Lung (tissue), 12 donors: ENCODE measurements around the gene IGSF21. TPM values are rescaled to one million over a fixed set of nuclear protein-coding genes. Genes with fewer than 3 reads are reported as not detected.

ENCODE experiments used
- ATAC-seq: fragments of 200-7000 bp; cut with Tn5 transposase; one replicate; pipeline ENCODE4 v1.9.1; 2020; ENCODE audit warnings: moderate number of reproducible peaks; ENCODE audit not compliant: insufficient read depth, low FRiP score
- DNase-seq, 3 donors: peaks; one replicate each; pipeline ENCODE4 v3.0.0-alpha.2; 2013 to 2017
- H3K27ac ChIP-seq, 2 donors: one replicate each; pipeline ENCODE4 v1.5.1; 2013; ENCODE audit warnings: mild to moderate bottlenecking in 2 of 2, moderate library complexity in 2 of 2, control low read depth in 1 of 2, inconsistent platforms in 1 of 2, low read depth in 1 of 2, low read length in 1 of 2
- H3K27me3 ChIP-seq, 3 donors: one replicate each; pipeline ENCODE4 v1.5.1; 2013; ENCODE audit warnings: low read length in 2 of 3; ENCODE audit not compliant: control insufficient read depth in 3 of 3, insufficient read depth in 3 of 3
- H3K36me3 ChIP-seq, 4 donors: one replicate each; pipeline ENCODE4 v1.5.1; 2013; ENCODE audit warnings: low read length in 4 of 4, mild to moderate bottlenecking in 1 of 4, moderate library complexity in 1 of 4; ENCODE audit not compliant: control insufficient read depth in 4 of 4, insufficient read depth in 4 of 4
- H3K4me1 ChIP-seq, 5 donors: one replicate each; pipeline ENCODE4 v1.5.1; 2013; ENCODE audit warnings: low read length in 5 of 5, mild to moderate bottlenecking in 2 of 5, moderate library complexity in 1 of 5; ENCODE audit not compliant: control insufficient read depth in 5 of 5, insufficient read depth in 5 of 5
- H3K4me3 ChIP-seq: one replicate; pipeline ENCODE4 v1.5.1; 2013; ENCODE audit warnings: mild to moderate bottlenecking, control low read depth, moderate library complexity
- H3K9ac ChIP-seq, 2 donors: one replicate each; pipeline ENCODE4 v1.5.1; 2013; ENCODE audit warnings: low read length in 2 of 2, control low read depth in 1 of 2; ENCODE audit not compliant: insufficient read depth in 1 of 2
- H3K9me3 ChIP-seq, 4 donors: one replicate each; pipeline ENCODE4 v1.5.1; 2013; ENCODE audit warnings: low read length in 3 of 4, mild to moderate bottlenecking in 1 of 4, moderate library complexity in 1 of 4; ENCODE audit not compliant: control insufficient read depth in 4 of 4, insufficient read depth in 3 of 4
- WGBS, 2 donors: extraction: QIAGEN DNeasy Blood & Tissue Kit; methylation state at CpG; one replicate each; pipeline ENCODE4 v1.1.7; 2013; 5-methylcytosine and 5-hydroxymethylcytosine counted together
- polyA plus RNA-seq, 2 donors: library from polyadenylated mRNA; stranded (reverse); fragments of 200-250 nt; gene quantifications; one replicate each; pipeline ENCODE4 v1.2.1, GENCODE V29; 2013
- total RNA-seq, 2 donors: library from RNA; depleted of rRNA in 1 of 2; stranded (reverse); fragments of >200 nt in 1 of 2; gene quantifications; one replicate each; pipeline ENCODE4 v1.2.1, GENCODE V29; 2014 to 2021
- TF ChIP-seq, protein P1 (sequence below): IDR thresholded peaks from 2 replicates; pipeline ENCODE4 v1.5.1; 2012; ENCODE audit warnings: mild to moderate bottlenecking; ENCODE audit errors: control extremely low read depth, extremely low read depth
- donor health status: control.
- donor health status: control.
- donor health status: Bipolar disorder and iron deficiency.
- donor health status: healthy.
- donor health status: DM: yes; HTN: yes; CAD: no.

Gene IGSF21
- total and polyA plus RNA-seq, 4 donors, result 0.18 to 2.6 (median 0.62) TPM

GRCh38 chr1:18262726-18263125, 155.1 kb downstream of the IGSF21 start:
- ATAC-seq, result no peak

GRCh38 chr1:18263547-18264120, 156.0 kb downstream of the IGSF21 start:
- H3K27me3 ChIP-seq, result peaks cover 0 to 2% (median 0%) of the 10 kb centered on the region in 3 donors

More at GRCh38 chr1:18262726-18263125, 155.1 kb downstream of the IGSF21 start:
- H3K27ac ChIP-seq, result no peak overlapping the region
- peaks cover 0 to 2% (median 0%) of the 10 kb centered on the region in 3 donors for H3K27me3 ChIP-seq
- no peaks in the 10 kb centered on the region for H3K36me3 ChIP-seq
- H3K4me1 ChIP-seq, result no peaks in the 10 kb centered on the region
- 28 to 29% methylated on average over 6 of the region's 6 CpGs for WGBS, 2 donors
- H3K9me3 ChIP-seq, result peaks cover 0 to 2% (median under 1%) of the 10 kb centered on the region in 4 donors
- no peak overlapping the region for H3K9ac ChIP-seq
- no peak overlapping the region for H3K4me3 ChIP-seq
- DNase-seq, result no peak
- TF ChIP-seq, protein P1, sequence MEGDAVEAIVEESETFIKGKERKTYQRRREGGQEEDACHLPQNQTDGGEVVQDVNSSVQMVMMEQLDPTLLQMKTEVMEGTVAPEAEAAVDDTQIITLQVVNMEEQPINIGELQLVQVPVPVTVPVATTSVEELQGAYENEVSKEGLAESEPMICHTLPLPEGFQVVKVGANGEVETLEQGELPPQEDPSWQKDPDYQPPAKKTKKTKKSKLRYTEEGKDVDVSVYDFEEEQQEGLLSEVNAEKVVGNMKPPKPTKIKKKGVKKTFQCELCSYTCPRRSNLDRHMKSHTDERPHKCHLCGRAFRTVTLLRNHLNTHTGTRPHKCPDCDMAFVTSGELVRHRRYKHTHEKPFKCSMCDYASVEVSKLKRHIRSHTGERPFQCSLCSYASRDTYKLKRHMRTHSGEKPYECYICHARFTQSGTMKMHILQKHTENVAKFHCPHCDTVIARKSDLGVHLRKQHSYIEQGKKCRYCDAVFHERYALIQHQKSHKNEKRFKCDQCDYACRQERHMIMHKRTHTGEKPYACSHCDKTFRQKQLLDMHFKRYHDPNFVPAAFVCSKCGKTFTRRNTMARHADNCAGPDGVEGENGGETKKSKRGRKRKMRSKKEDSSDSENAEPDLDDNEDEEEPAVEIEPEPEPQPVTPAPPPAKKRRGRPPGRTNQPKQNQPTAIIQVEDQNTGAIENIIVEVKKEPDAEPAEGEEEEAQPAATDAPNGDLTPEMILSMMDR, result no peak

GRCh38 chr1:18264450-18265039, 156.9 kb downstream of the IGSF21 start:
- no peak for DNase-seq
- no peak overlapping the region for H3K27ac ChIP-seq
- no peak overlapping the region for H3K4me3 ChIP-seq
- no peak for ATAC-seq
- TF ChIP-seq, protein P1, result no peak
- H3K9ac ChIP-seq, result no peak overlapping the region
- no peaks in the 10 kb centered on the region for H3K36me3 ChIP-seq
- H3K9me3 ChIP-seq, result peaks cover 0 to 11% (median 2%) of the 10 kb centered on the region in 4 donors
- no peaks in the 10 kb centered on the region for H3K4me1 ChIP-seq
- peaks cover 0 to 2% (median 0%) of the 10 kb centered on the region in 3 donors for H3K27me3 ChIP-seq
- whole genome bisulfite sequencing, 2 donors, result 61 to 64% methylated on average over 6 of the region's 6 CpGs

More at GRCh38 chr1:18263547-18264120, 156.0 kb downstream of the IGSF21 start:
- Histone ChIP-seq H3K4me1 (no peaks in the 10 kb centered on the region), H3K27ac (no peak overlapping the region), H3K36me3 (no peaks in the 10 kb centered on the region), H3K9ac (no peak overlapping the region), H3K9me3 (peaks cover 0 to 5% (median 1%) of the 10 kb centered on the region in 4 donors), H3K4me3 (no peak overlapping the region)
- no peak for ATAC-seq
- TF ChIP-seq, protein P1, result no peak
- whole genome bisulfite sequencing, 2 donors, result 56 to 64% methylated on average over 5 of the region's 5 CpGs
- no peak for DNase-seq
